Activated gamma-delta T cell treated with anti-CD3 and anti-CD28 coated beads, Interleukin-2, amount 50 U/mL, for 16 hours (primary cell): ENCODE measurements around the gene PSD.

Experiments
- DNase-seq: peaks from one replicate; pipeline ENCODE4 v3.0.0-alpha.2; 2020; ENCODE audit warnings: low read depth

Gene PSD

GRCh38 chr10:102384053-102384452 is 34.5 kb downstream of the PSD start:
- no peak for DNase-seq

- DNase-seq = no peak
These were observed 35.7 kb downstream of the PSD start for GRCh38 chr10:102382871-102383270.

- DNase-seq = no peak
These were observed 36.6 kb downstream of the PSD start for GRCh38 chr10:102381983-102382382.

GRCh38 chr10:102379383-102379782 is 39.2 kb downstream of the PSD start:
- no peak for DNase-seq

GRCh38 chr10:102376901-102377300 is 41.7 kb downstream of the PSD start:
- DNase-seq = no peak

GRCh38 chr10:102375867-102376266 is 42.7 kb downstream of the PSD start:
- no peak for DNase-seq

- no peak for DNase-seq
These were observed 43.3 kb downstream of the PSD start for GRCh38 chr10:102375250-102375649.

GRCh38 chr10:102371295-102371694 is 47.3 kb downstream of the PSD start:
- no peak for DNase-seq

- DNase-seq = no peak
These were observed 50.5 kb downstream of the PSD start for GRCh38 chr10:102368077-102368476.

- no peak for DNase-seq
These were observed 51.1 kb downstream of the PSD start for GRCh38 chr10:102367441-102367840.

GRCh38 chr10:102358712-102359382 is 59.7 kb downstream of the PSD start:
- DNase-seq = no peak

GRCh38 chr10:102354451-102354850 is 64.1 kb downstream of the PSD start:
- DNase-seq = no peak
